Tibial nerve (tissue), 4 donors: Measurements from ENCODE around the gene TLE4. TPM values are rescaled to one million over a fixed set of nuclear protein-coding genes. Genes with fewer than 3 reads are reported as not detected.
A peak's percentile ranks its signal among the peaks of the same experiment; 100 is the strongest.

ENCODE experiments used
- DNase-seq, 2 donors: peaks; one replicate each; pipeline ENCODE4 v3.0.0-alpha.2; 2019; ENCODE audit warnings: low spot score in 2 of 2
- H3K27ac ChIP-seq, 4 donors: fragments of 200-600 bp; sonication (generic) in 3 of 4; one replicate each; pipeline ENCODE4 v1.5.1; 2017 to 2019; ENCODE audit warnings: mild to moderate bottlenecking in 1 of 4
- H3K27me3 ChIP-seq, 2 donors: fragments of 200-600 bp; sonication (generic) in 1 of 2; one replicate each; pipeline versions ENCODE4 v1.5.1 to v1.6.0; 2017 to 2019
- H3K36me3 ChIP-seq, 3 donors: fragments of 200-600 bp; sonication (generic); one replicate each; pipeline ENCODE4 v1.5.1; 2018 to 2019
- H3K4me1 ChIP-seq, 4 donors: fragments of 200-600 bp; sonication (generic) in 3 of 4; one replicate each; pipeline ENCODE4 v1.5.1; 2017 to 2019
- H3K4me3 ChIP-seq, 4 donors: fragments of 200-600 bp; sonication (generic) in 3 of 4; one replicate each; pipeline ENCODE4 v1.5.1; 2017 to 2019; ENCODE audit warnings: mild to moderate bottlenecking in 1 of 4, moderate library complexity in 1 of 4
- H3K9me3 ChIP-seq, 4 donors: fragments of 200-600 bp; sonication (generic) in 3 of 4; one replicate each; pipeline ENCODE4 v1.5.1; 2017 to 2019
- CTCF ChIP-seq, 5 experiments: fragments of 200-600 bp in 3 of 5; fragments of 450-650 bp in 2 of 5; sonication (generic) in 3 of 5; IDR thresholded peaks; one replicate each; pipeline ENCODE4 v1.5.1; 2016 to 2019; ENCODE audit warnings: antibody characterized with exemption in 5 of 5, mild to moderate bottlenecking in 3 of 5, moderate library complexity in 2 of 5
- EP300 ChIP-seq, 2 donors: sonication (generic); formaldehyde crosslinking; IDR thresholded peaks; one replicate each; pipeline ENCODE4 v1.6.1; 2017; ENCODE audit warnings: antibody characterized with exemption in 2 of 2, mild to moderate bottlenecking in 1 of 2
- POLR2A ChIP-seq, 2 donors: fragments of 450-650 bp; IDR thresholded peaks; one replicate each; pipeline ENCODE4 v1.6.1; 2017; ENCODE audit warnings: antibody characterized with exemption in 2 of 2, mild to moderate bottlenecking in 2 of 2, moderate library complexity in 2 of 2
- WGBS, 2 donors: methylation state at CpG; one replicate each; pipeline ENCODE4 v1.1.5; 2018; 5-methylcytosine and 5-hydroxymethylcytosine counted together
- total RNA-seq, 4 donors: library from RNA; depleted of rRNA; stranded (reverse); fragments of >200 nt; gene quantifications; one replicate each; pipeline ENCODE4 v1.1.0, GENCODE V29; 2016

TLE4 gene
- total RNA-seq, 4 donors from 2014 or later: 28.0 to 34.3 (median 29.8) TPM

GRCh38 chr9:79663300-79663699, 91.5 kb downstream of the TLE4 start:
- DNase-seq: no peak
- peaks cover 0 to 37% (median 13%) of the 10 kb centered on the region in 4 donors for H3K4me1 ChIP-seq
- 35 to 38% methylated on average over 6 of the region's 6 CpGs for WGBS, 2 donors
- no peaks in the 10 kb centered on the region for H3K27me3 ChIP-seq
- TF ChIP-seq POLR2A (IDR thresholded peaks at IDR 0.05) (no peak), EP300 (IDR thresholded peaks at IDR 0.05) (no peak), CTCF (IDR thresholded peaks at IDR 0.05) (no peak)
- H3K4me3 ChIP-seq: no peak overlapping the region
- no peak overlapping the region for H3K27ac ChIP-seq
- no peaks in the 10 kb centered on the region for H3K9me3 ChIP-seq
- no peaks in the 10 kb centered on the region for H3K36me3 ChIP-seq

GRCh38 chr9:79663878-79664277, 92.1 kb downstream of the TLE4 start:
- Histone ChIP-seq H3K4me1 (peaks cover 0 to 39% (median 14%) of the 10 kb centered on the region in 4 donors), H3K4me3 (peak overlapping the region in 1 of 4 donors; percentile 20), H3K9me3 (no peaks in the 10 kb centered on the region), H3K36me3 (no peaks in the 10 kb centered on the region), H3K27me3 (no peaks in the 10 kb centered on the region), H3K27ac (no peak overlapping the region)
- no peak for DNase-seq
- TF ChIP-seq EP300 (IDR thresholded peaks at IDR 0.05) (no peak), CTCF (IDR thresholded peaks at IDR 0.05) (no peak)
- 42 to 59% methylated on average over 13 of the region's 13 CpGs for WGBS, 2 donors

GRCh38 chr9:79664375-79664831, 92.6 kb downstream of the TLE4 start:
- no peak overlapping the region for H3K27ac ChIP-seq
- no peaks in the 10 kb centered on the region for H3K9me3 ChIP-seq
- H3K36me3 ChIP-seq: no peaks in the 10 kb centered on the region
- no peak overlapping the region for H3K4me3 ChIP-seq
- WGBS, 2 donors: 60 to 63% methylated on average over 5 of the region's 5 CpGs
- H3K4me1 ChIP-seq: peaks cover 0 to 39% (median 15%) of the 10 kb centered on the region in 4 donors
- no peak for TF ChIP-seq CTCF (IDR thresholded peaks at IDR 0.05)
- no peak for TF ChIP-seq EP300 (IDR thresholded peaks at IDR 0.05)
- no peak for TF ChIP-seq POLR2A (IDR thresholded peaks at IDR 0.05)
- H3K27me3 ChIP-seq: no peaks in the 10 kb centered on the region
- no peak for DNase-seq

GRCh38 chr9:79665369-79665768, 93.6 kb downstream of the TLE4 start:
- H3K27ac ChIP-seq: no peak overlapping the region
- TF ChIP-seq POLR2A (IDR thresholded peaks at IDR 0.05): no peak
- TF ChIP-seq CTCF (IDR thresholded peaks at IDR 0.05): no peak
- TF ChIP-seq EP300 (IDR thresholded peaks at IDR 0.05): no peak
- 66 to 71% methylated on average over 8 of the region's 8 CpGs for WGBS, 2 donors
- no peak for DNase-seq
- no peaks in the 10 kb centered on the region for H3K27me3 ChIP-seq
- H3K36me3 ChIP-seq: no peaks in the 10 kb centered on the region
- H3K4me3 ChIP-seq: no peak overlapping the region
- no peaks in the 10 kb centered on the region for H3K9me3 ChIP-seq
- peaks cover 0 to 39% (median 15%) of the 10 kb centered on the region in 4 donors for H3K4me1 ChIP-seq

- DNase-seq: no peak
- 74 to 90% methylated on average over 2 of the region's 2 CpGs for WGBS, 2 donors
- Histone ChIP-seq H3K27ac (no peak overlapping the region), H3K4me1 (peaks cover 0 to 39% (median 15%) of the 10 kb centered on the region in 4 donors), H3K36me3 (no peaks in the 10 kb centered on the region), H3K4me3 (no peak overlapping the region), H3K9me3 (no peaks in the 10 kb centered on the region), H3K27me3 (no peaks in the 10 kb centered on the region)
- no peak for TF ChIP-seq POLR2A (IDR thresholded peaks at IDR 0.05)
- no peak for TF ChIP-seq CTCF (IDR thresholded peaks at IDR 0.05)
- no peak for TF ChIP-seq EP300 (IDR thresholded peaks at IDR 0.05)
Observed at GRCh38 chr9:79665931-79666330, 94.2 kb downstream of the TLE4 start.
